CD14-positive monocyte (primary cell): ENCODE data around the gene DPF3. TPM values are rescaled to one million over a fixed set of nuclear protein-coding genes. Genes with fewer than 3 reads are reported as not detected.

Experiments used
- DNase-seq, 3 donors: peaks; one replicate each; pipeline ENCODE4 v3.0.0-alpha.2; 2011 to 2022
- H2AFZ ChIP-seq: 2 replicates; pipeline ENCODE4 v1.6.0; 2012; ENCODE audit warnings: mild to moderate bottlenecking, low read depth, low read length, inconsistent platforms; ENCODE audit not compliant: insufficient read depth, poor library complexity, severe bottlenecking
- H3K27ac ChIP-seq, 2 donors: 1 replicate in 1 of 2; 2 replicates in 1 of 2; pipeline ENCODE4 v1.5.1; 2012 to 2013; ENCODE audit warnings: low read length in 2 of 2, control low read depth in 1 of 2, inconsistent platforms in 1 of 2, low read depth in 1 of 2, mild to moderate bottlenecking in 1 of 2
- H3K27me3 ChIP-seq, 2 donors: one replicate each; pipeline versions ENCODE4 v1.6.0 to v1.6.1; 2011 to 2013; ENCODE audit warnings: low read length in 2 of 2; ENCODE audit not compliant: control insufficient read depth in 2 of 2, insufficient read depth in 2 of 2
- H3K36me3 ChIP-seq, 2 donors: replicated peaks in 1 of 2; 1 replicate in 1 of 2; 2 replicates in 1 of 2; pipeline versions ENCODE4 v1.5.1 to v1.6.1; 2012 to 2013; ENCODE audit warnings: low read length in 2 of 2, control low read depth in 1 of 2, inconsistent platforms in 1 of 2, mild to moderate bottlenecking in 1 of 2; ENCODE audit not compliant: insufficient read depth in 2 of 2, control insufficient read depth in 1 of 2
- H3K4me1 ChIP-seq, 2 donors: 1 replicate in 1 of 2; 2 replicates in 1 of 2; pipeline versions ENCODE4 v1.5.1 to v1.6.1; 2012 to 2013; ENCODE audit warnings: low read length in 2 of 2, control low read depth in 1 of 2, inconsistent platforms in 1 of 2, mild to moderate bottlenecking in 1 of 2, moderate library complexity in 1 of 2; ENCODE audit not compliant: insufficient read depth in 2 of 2, control insufficient read depth in 1 of 2
- H3K4me2 ChIP-seq: replicated peaks from 2 replicates; pipeline ENCODE3; 2012; ENCODE audit warnings: low read length, moderate library complexity, mild to moderate bottlenecking; ENCODE audit not compliant: poor library complexity, severe bottlenecking; ENCODE audit errors: extremely low read depth
- H3K4me3 ChIP-seq, 3 experiments: fragments of 200-600 bp in 1 of 3; sonication (generic) in 1 of 3; replicated peaks in 1 of 3; 1 replicate in 2 of 3; 2 replicates in 1 of 3; pipeline ENCODE4 v1.5.1; 2011 to 2013; ENCODE audit warnings: low read length in 3 of 3, mild to moderate bottlenecking in 3 of 3, control low read depth in 2 of 3, low read depth in 2 of 3, inconsistent platforms in 1 of 3, moderate library complexity in 1 of 3
- H3K79me2 ChIP-seq: 2 replicates; pipeline ENCODE4 v1.6.0; 2012; ENCODE audit warnings: mild to moderate bottlenecking, control low read depth, inconsistent platforms, low read length, moderate library complexity; ENCODE audit not compliant: insufficient read depth
- H3K9ac ChIP-seq: 2 replicates; pipeline ENCODE4 v1.6.0; 2017; ENCODE audit warnings: low read length, mild to moderate bottlenecking; ENCODE audit not compliant: insufficient read depth, poor library complexity, severe bottlenecking
- H3K9me3 ChIP-seq, 2 donors: replicated peaks in 1 of 2; 1 replicate in 1 of 2; 2 replicates in 1 of 2; pipeline versions ENCODE4 v1.5.1 to v1.6.1; 2012 to 2013; ENCODE audit warnings: low read length in 2 of 2, control low read depth in 1 of 2; ENCODE audit not compliant: control insufficient read depth in 1 of 2, insufficient read depth in 1 of 2
- H4K20me1 ChIP-seq: 2 replicates; pipeline ENCODE4 v1.6.0; 2012; ENCODE audit warnings: mild to moderate bottlenecking, low read length, control low read depth, moderate library complexity; ENCODE audit not compliant: insufficient read depth
- H3K27ac Mint-ChIP-seq, 7 donors: one replicate each; pipeline ENCODE4 v1.8.0; 2020; ENCODE audit warnings: mild to moderate bottlenecking in 7 of 7, mixed read lengths in 7 of 7, moderate library complexity in 6 of 7, inconsistent platforms in 2 of 7
- H3K27me3 Mint-ChIP-seq, 3 donors: one replicate each; pipeline ENCODE4 v1.8.0; 2021 to 2022; ENCODE audit warnings: low read depth in 3 of 3, mild to moderate bottlenecking in 3 of 3, mixed read lengths in 3 of 3, moderate library complexity in 3 of 3, inconsistent platforms in 1 of 3
- H3K36me3 Mint-ChIP-seq, 2 donors: one replicate each; pipeline ENCODE4 v1.8.0; 2020; ENCODE audit warnings: mixed read lengths in 2 of 2, inconsistent platforms in 1 of 2, mild to moderate bottlenecking in 1 of 2
- H3K4me1 Mint-ChIP-seq: one replicate; pipeline ENCODE4 v1.8.0; 2020; ENCODE audit warnings: mild to moderate bottlenecking, mixed read lengths
- H3K4me3 Mint-ChIP-seq, 2 donors: one replicate each; pipeline ENCODE4 v1.8.0; 2020; ENCODE audit warnings: mild to moderate bottlenecking in 2 of 2, mixed read lengths in 2 of 2, moderate library complexity in 1 of 2
- H3K9me3 Mint-ChIP-seq, 7 donors: one replicate each; pipeline ENCODE4 v1.8.0; 2020 to 2022; ENCODE audit warnings: mixed read lengths in 7 of 7, mild to moderate bottlenecking in 6 of 7, moderate library complexity in 6 of 7, inconsistent platforms in 2 of 7
- WGBS: methylation state at CpG from one replicate; pipeline ENCODE4 v1.1.5; 2013; ENCODE audit warnings: missing lambda C conversion rate; ENCODE audit not compliant: insufficient coverage; 5-methylcytosine and 5-hydroxymethylcytosine counted together
- intact Hi-C, 2 donors: fragments of 100-400 bp; cut with micrococcal nuclease; formaldehyde crosslinking; loops; one replicate each; pipeline versions ENCODE4 v1.15.0 to v1.15.1; 2023
- polyA plus RNA-seq, 3 donors: library from polyadenylated mRNA; depleted of rRNA in 1 of 3; unstranded in 2 of 3; stranded (reverse) in 1 of 3; fragments of 300-500 nt in 2 of 3; fragments of >200 nt in 1 of 3; fragmentation: Illumina TruSeq in 2 of 3; gene quantifications; 1 replicate in 2 of 3; 2 replicates in 1 of 3; pipeline ENCODE4 v1.2.3, GENCODE V29; 2012 to 2021
- TF ChIP-seq, protein P1 (sequence below): fragments of 200-600 bp; IDR thresholded peaks from one replicate; pipeline ENCODE4 v1.8.0; 2022; ENCODE audit warnings: antibody characterized with exemption, mild to moderate bottlenecking

DPF3 gene
- polyA plus RNA-seq, 3 donors, result 0.33 to 0.39 TPM; not detected in 1

- H3K4me1 Mint-ChIP-seq, result no peaks in the 10 kb centered on the region
- no peak overlapping the region for H3K4me3 Mint-ChIP-seq
- peaks cover 0 to 4% (median 0%) of the 10 kb centered on the region in 7 donors for H3K9me3 Mint-ChIP-seq
- peaks cover 20 to 27% (median 22%) of the 10 kb centered on the region in 3 donors for H3K27me3 Mint-ChIP-seq
- DNase-seq, result no peak
- TF ChIP-seq, protein P1, sequence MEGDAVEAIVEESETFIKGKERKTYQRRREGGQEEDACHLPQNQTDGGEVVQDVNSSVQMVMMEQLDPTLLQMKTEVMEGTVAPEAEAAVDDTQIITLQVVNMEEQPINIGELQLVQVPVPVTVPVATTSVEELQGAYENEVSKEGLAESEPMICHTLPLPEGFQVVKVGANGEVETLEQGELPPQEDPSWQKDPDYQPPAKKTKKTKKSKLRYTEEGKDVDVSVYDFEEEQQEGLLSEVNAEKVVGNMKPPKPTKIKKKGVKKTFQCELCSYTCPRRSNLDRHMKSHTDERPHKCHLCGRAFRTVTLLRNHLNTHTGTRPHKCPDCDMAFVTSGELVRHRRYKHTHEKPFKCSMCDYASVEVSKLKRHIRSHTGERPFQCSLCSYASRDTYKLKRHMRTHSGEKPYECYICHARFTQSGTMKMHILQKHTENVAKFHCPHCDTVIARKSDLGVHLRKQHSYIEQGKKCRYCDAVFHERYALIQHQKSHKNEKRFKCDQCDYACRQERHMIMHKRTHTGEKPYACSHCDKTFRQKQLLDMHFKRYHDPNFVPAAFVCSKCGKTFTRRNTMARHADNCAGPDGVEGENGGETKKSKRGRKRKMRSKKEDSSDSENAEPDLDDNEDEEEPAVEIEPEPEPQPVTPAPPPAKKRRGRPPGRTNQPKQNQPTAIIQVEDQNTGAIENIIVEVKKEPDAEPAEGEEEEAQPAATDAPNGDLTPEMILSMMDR, result no peak
- Histone ChIP-seq H3K4me2 (no peak overlapping the region), H3K27ac (no peak overlapping the region), H3K79me2 (no peaks in the 10 kb centered on the region), H4K20me1 (no peaks in the 10 kb centered on the region), H3K9ac (no peak overlapping the region), H3K27me3 (peaks cover 14 to 17% of the 10 kb centered on the region in 2 donors), H3K9me3 (no peaks in the 10 kb centered on the region), H2AFZ (no peak overlapping the region), H3K36me3 (no peaks in the 10 kb centered on the region), H3K4me1 (no peaks in the 10 kb centered on the region), H3K4me3 (no peak overlapping the region)
- no peak overlapping the region for H3K27ac Mint-ChIP-seq
- intact Hi-C loops, result no loop called here
- no CpG with 5 or more reads among the region's 3 CpGs for WGBS
- no peaks in the 10 kb centered on the region for H3K36me3 Mint-ChIP-seq
Observed at GRCh38 chr14:72901361-72901760, 7.5 kb upstream of the DPF3 start.

GRCh38 chr14:72898448-72898847, 4.5 kb upstream of the DPF3 start:
- Histone ChIP-seq H3K9ac (no peak overlapping the region), H3K27me3 (peaks cover 32 to 42% of the 10 kb centered on the region in 2 donors), H3K79me2 (no peaks in the 10 kb centered on the region), H4K20me1 (no peaks in the 10 kb centered on the region), H3K9me3 (peaks cover 0 to 9% of the 10 kb centered on the region in 2 donors), H3K4me2 (no peak overlapping the region), H3K36me3 (no peaks in the 10 kb centered on the region), H3K4me3 (no peak overlapping the region), H3K4me1 (peaks cover 13 to 14% of the 10 kb centered on the region in 2 donors), H3K27ac (no peak overlapping the region), H2AFZ (no peak overlapping the region)
- Mint-ChIP-seq H3K4me3 (no peak overlapping the region), H3K36me3 (peaks cover 6 to 7% of the 10 kb centered on the region in 2 donors), H3K27ac (no peak overlapping the region), H3K27me3 (peaks cover 39 to 53% (median 42%) of the 10 kb centered on the region in 3 donors), H3K9me3 (peaks cover 0 to 16% (median 10%) of the 10 kb centered on the region in 7 donors), H3K4me1 (peaks cover 18% of the 10 kb centered on the region)
- TF ChIP-seq, protein P1, result no peak
- WGBS, result 0% methylated on average over 1 of the region's 3 CpGs
- DNase-seq, result no peak
- intact Hi-C loops, result no loop called here
